Rectal smooth muscle tissue (tissue), 1 donor: Measurements from ENCODE around the gene TPSB2.

Experiments used
- H3K27ac ChIP-seq: one replicate; pipeline ENCODE4 v1.7.0; 2013; ENCODE audit warnings: low read depth, low read length, inconsistent platforms
- H3K27me3 ChIP-seq: one replicate; pipeline ENCODE4 v1.7.0; 2013; ENCODE audit warnings: low read length; ENCODE audit not compliant: control insufficient read depth, insufficient read depth
- H3K36me3 ChIP-seq: one replicate; pipeline ENCODE4 v1.7.0; 2013; ENCODE audit warnings: low read length; ENCODE audit not compliant: control insufficient read depth, insufficient read depth
- H3K4me1 ChIP-seq: one replicate; pipeline ENCODE4 v1.7.0; 2013; ENCODE audit warnings: low read length; ENCODE audit not compliant: control insufficient read depth, insufficient read depth
- H3K4me3 ChIP-seq: one replicate; pipeline ENCODE4 v1.7.0; 2013; ENCODE audit warnings: low read length
- H3K9ac ChIP-seq: one replicate; pipeline ENCODE4 v1.7.0; 2013; ENCODE audit warnings: low read length

Gene TPSB2

DNA sequence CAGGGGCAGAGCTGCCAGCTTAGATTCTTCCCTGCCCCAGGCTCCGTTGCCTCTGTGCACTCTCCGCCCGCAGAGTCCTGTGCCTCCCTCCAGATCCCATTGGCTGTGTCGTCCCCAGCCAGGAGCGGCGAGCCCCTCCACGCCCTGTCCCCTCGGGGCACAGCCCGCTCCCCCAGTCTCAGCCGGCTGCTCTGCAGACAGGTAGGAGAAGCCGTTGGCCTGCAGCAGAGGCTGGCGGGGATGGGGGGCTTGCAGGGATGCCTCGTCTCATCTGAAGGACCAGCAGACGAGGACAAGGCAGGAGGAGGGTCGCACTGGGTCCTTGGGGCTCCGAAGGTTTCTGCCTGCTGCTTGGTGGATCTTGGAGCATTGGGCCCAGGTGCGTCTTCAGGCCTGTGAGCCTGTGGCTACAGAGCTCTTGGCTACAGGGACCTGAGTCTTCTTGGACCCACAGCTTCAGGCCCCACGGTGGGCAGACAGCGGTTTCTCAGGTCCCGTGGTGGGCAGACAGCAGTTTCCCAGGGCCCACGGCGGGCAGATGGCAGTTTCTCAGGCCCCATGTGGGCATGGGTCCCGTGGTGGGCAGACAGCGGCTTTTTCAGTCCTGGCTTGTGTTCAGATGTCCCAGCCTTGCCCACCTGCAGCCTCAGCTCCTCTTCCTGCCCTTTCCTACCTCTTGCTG, 10.9 kb downstream of the TPSB2 start:
- Histone ChIP-seq H3K9ac (no peak overlapping the region), H3K36me3 (peaks cover 22% of the 10 kb centered on the region), H3K27me3 (no peaks in the 10 kb centered on the region), H3K4me1 (no peaks in the 10 kb centered on the region), H3K27ac (no peak overlapping the region), H3K4me3 (no peak overlapping the region)

GRCh38 chr16:1218061-1218929, 11.7 kb downstream of the TPSB2 start:
- Histone ChIP-seq H3K9ac (no peak overlapping the region), H3K36me3 (peaks cover 22% of the 10 kb centered on the region), H3K27me3 (no peaks in the 10 kb centered on the region)

DNA sequence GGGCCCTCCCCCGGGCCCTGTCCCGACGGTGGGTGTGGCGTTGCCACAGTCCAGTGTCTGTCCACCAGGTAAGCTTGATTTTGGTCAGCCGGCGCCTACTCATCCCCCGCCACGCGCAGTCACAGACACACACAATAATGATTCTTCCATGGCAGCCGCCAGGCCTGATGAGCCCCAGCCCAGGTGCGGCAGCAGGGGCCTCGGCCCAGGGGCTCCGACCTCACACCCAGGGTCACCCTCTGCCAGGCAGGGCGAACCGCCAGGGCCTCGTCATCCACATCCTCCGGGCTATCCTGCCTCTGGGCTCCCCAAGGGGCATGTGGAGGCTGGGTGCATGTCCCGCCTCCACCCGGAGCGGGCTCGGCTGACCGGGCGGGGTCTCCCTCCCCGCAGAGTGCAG, 12.5 kb downstream of the TPSB2 start:
- Histone ChIP-seq H3K9ac (no peak overlapping the region), H3K27ac (no peak overlapping the region), H3K4me3 (no peak overlapping the region), H3K4me1 (no peaks in the 10 kb centered on the region), H3K27me3 (no peaks in the 10 kb centered on the region), H3K36me3 (peaks cover 22% of the 10 kb centered on the region)

More at GRCh38 chr16:1218061-1218929, 11.7 kb downstream of the TPSB2 start:
- no peak overlapping the region for H3K27ac ChIP-seq
- no peak overlapping the region for H3K4me3 ChIP-seq
- no peaks in the 10 kb centered on the region for H3K4me1 ChIP-seq

DNA sequence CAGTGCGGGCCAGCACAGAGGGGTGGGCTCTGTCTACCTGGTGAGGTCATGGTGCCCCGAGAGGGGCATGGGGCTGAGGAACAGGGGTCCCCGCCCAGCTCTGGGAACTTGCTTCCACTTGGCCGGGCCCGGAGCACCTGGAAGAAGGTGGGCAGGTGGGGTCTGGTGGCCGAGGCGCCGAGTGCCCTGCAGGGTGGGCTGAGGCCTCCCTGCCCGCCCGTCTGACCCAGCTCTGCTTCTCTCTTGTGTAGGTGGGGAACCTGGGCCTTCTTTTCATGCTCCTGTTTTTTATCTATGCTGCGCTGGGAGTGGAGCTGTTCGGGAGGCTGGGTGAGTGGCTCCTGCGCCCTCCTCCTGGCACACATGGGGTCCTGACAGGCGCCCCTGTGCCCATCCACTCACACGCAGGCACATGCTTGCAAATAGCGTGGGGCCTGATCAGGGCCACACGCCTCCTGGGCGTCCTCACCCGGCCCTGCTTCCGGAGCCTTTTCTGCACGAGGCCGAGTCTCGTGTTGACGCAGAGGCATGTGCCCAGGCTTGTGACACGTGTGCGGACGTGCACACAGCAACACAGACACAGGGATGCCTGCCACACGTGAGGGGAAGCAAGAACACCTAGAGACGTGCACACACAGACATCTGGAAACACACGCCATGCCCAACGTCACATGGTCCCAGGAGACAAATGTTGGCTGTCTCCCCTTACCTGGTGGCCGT, 13.1 kb downstream of the TPSB2 start:
- H3K36me3 ChIP-seq = peaks cover 20% of the 10 kb centered on the region
- no peaks in the 10 kb centered on the region for H3K4me1 ChIP-seq

GRCh38 chr16:1216296-1216619, 13.7 kb downstream of the TPSB2 start:
- Histone ChIP-seq H3K27ac (no peak overlapping the region), H3K36me3 (peaks cover 20% of the 10 kb centered on the region)

More for the DNA sequence above, 13.1 kb downstream of the TPSB2 start:
- Histone ChIP-seq H3K27me3 (no peaks in the 10 kb centered on the region), H3K4me3 (no peak overlapping the region), H3K9ac (no peak overlapping the region), H3K27ac (no peak overlapping the region)

DNA sequence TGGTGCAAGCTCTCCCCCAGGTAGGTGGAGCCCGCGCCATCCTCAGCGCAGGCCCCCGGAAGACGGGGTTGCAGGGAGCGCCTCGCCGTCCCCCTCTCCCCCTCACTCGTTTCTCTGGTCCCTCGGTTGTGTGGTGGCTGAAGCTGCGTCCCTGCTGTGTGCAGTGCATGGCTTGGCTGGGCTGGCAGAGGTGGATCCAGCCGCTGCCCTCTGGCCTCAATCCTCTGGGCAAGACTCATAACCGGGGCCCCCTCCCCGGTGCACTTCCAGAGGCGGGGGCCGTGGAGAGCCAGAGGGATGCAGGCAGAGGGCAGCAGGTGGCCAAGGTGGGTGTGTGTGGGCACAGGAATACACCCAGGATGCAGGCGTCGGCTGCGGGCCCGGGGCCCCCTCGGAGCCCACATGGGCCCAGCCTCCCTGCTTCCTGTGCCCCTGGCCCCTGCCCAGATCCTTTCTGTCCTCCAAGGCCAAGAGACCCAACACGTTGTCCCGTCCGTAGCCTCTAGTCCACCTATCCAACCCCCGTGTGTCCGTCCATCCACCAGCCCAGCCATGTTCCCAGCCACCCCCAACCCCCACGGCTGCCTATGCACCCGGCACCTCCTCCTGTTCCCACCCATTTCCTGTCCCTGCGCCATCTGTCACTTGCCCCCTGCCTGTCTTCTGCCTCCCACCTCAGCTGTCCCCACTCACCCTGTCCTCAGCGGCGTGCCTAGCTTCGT, 14.2 kb downstream of the TPSB2 start:
- Histone ChIP-seq H3K27me3 (no peaks in the 10 kb centered on the region), H3K27ac (no peak overlapping the region), H3K36me3 (peaks cover 18% of the 10 kb centered on the region), H3K9ac (no peak overlapping the region), H3K4me1 (no peaks in the 10 kb centered on the region), H3K4me3 (no peak overlapping the region)

More at GRCh38 chr16:1216296-1216619, 13.7 kb downstream of the TPSB2 start:
- H3K4me3 ChIP-seq = no peak overlapping the region
- H3K4me1 ChIP-seq = no peaks in the 10 kb centered on the region
- no peaks in the 10 kb centered on the region for H3K27me3 ChIP-seq
- H3K9ac ChIP-seq = no peak overlapping the region

DNA sequence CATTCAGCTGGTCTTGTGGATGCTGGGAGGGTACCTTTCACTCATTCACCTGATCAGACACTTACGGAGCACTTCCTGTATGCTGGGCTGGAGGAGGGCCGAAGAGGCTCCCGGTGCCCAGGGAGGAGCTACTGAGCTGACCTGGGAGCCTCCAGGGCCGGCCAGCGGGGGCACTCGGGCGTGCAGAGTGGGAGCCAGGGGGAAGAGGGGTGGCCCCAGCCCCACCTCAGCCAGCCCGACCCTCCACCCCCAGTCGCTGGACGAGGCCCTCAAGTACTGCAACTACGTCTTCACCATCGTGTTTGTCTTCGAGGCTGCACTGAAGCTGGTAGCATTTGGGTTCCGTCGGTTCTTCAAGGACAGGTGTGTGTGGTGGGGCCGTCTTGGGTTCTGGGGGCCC, 15.3 kb downstream of the TPSB2 start:
- Histone ChIP-seq H3K27me3 (no peaks in the 10 kb centered on the region), H3K9ac (no peak overlapping the region), H3K27ac (no peak overlapping the region), H3K4me3 (no peak overlapping the region), H3K4me1 (no peaks in the 10 kb centered on the region), H3K36me3 (peaks cover 16% of the 10 kb centered on the region)

DNA sequence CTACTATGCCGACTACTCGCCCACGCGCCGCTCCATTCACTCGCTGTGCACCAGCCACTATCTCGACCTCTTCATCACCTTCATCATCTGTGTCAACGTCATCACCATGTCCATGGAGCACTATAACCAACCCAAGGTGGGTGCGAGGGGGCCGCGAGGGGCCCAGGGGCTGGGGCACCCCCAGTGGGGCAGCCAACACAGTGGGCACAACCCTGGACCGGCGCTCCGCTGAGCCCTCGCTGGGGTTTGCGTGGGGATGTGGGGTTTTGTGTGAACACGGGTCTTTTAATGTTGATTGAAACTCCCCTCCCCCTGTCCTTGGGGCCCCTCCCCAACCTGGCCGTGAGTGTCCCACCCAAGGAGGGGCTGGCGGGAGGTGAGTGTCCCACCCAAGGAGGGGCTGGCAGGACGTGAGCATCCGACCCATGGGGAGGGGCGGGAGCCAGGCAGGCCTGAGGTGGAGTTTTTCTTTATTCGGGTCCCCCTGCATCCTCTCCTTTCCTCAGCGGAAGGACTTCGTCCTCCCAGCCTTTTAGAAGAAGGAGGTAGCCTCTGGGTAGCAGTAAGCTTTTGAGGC, 16.1 kb downstream of the TPSB2 start:
- no peak overlapping the region for H3K4me3 ChIP-seq
- no peak overlapping the region for H3K9ac ChIP-seq
- H3K36me3 ChIP-seq = peaks cover 22% of the 10 kb centered on the region
- H3K4me1 ChIP-seq = no peaks in the 10 kb centered on the region
- H3K27ac ChIP-seq = no peak overlapping the region
- no peaks in the 10 kb centered on the region for H3K27me3 ChIP-seq

- H3K27ac ChIP-seq = no peak overlapping the region
These were observed 16.8 kb downstream of the TPSB2 start for GRCh38 chr16:1213231-1213630.

GRCh38 chr16:1212616-1213194, 17.3 kb downstream of the TPSB2 start:
- Histone ChIP-seq H3K9ac (no peak overlapping the region), H3K36me3 (peaks cover 19% of the 10 kb centered on the region), H3K4me1 (no peaks in the 10 kb centered on the region), H3K27me3 (no peaks in the 10 kb centered on the region), H3K4me3 (no peak overlapping the region), H3K27ac (no peak overlapping the region)

More at GRCh38 chr16:1213231-1213630, 16.8 kb downstream of the TPSB2 start:
- H3K9ac ChIP-seq = no peak overlapping the region
- H3K36me3 ChIP-seq = peaks cover 24% of the 10 kb centered on the region
- H3K4me1 ChIP-seq = no peaks in the 10 kb centered on the region
- H3K4me3 ChIP-seq = no peak overlapping the region
- H3K27me3 ChIP-seq = no peaks in the 10 kb centered on the region

- Histone ChIP-seq H3K4me1 (no peaks in the 10 kb centered on the region), H3K4me3 (no peak overlapping the region), H3K36me3 (peaks cover 14% of the 10 kb centered on the region), H3K27me3 (no peaks in the 10 kb centered on the region), H3K27ac (no peak overlapping the region), H3K9ac (no peak overlapping the region)
These were observed 18.3 kb downstream of the TPSB2 start for GRCh38 chr16:1211451-1212268.
